NCI-H1105 (cell line): ENCODE results near the gene ADGRA1.
"Not testable (repeated sequence)": the region's sequence is repeated elsewhere in the genome, so short reads cannot be mapped to it uniquely, and the experiment has no call there.

Experiments
- DNase-seq: peaks from one replicate; lab custom pipeline; 2025; lab: John Stamatoyannopoulos, UW

Gene ADGRA1

GRCh38 chr10:133087679-133088178, at the start of gene ADGRA1:
Gene ADGRA1 (plus strand): TSS chr10:133087924. CDS start chr10:133088910, 986 bp downstream.
- DNase-seq: peak; percentile 13

DNA sequence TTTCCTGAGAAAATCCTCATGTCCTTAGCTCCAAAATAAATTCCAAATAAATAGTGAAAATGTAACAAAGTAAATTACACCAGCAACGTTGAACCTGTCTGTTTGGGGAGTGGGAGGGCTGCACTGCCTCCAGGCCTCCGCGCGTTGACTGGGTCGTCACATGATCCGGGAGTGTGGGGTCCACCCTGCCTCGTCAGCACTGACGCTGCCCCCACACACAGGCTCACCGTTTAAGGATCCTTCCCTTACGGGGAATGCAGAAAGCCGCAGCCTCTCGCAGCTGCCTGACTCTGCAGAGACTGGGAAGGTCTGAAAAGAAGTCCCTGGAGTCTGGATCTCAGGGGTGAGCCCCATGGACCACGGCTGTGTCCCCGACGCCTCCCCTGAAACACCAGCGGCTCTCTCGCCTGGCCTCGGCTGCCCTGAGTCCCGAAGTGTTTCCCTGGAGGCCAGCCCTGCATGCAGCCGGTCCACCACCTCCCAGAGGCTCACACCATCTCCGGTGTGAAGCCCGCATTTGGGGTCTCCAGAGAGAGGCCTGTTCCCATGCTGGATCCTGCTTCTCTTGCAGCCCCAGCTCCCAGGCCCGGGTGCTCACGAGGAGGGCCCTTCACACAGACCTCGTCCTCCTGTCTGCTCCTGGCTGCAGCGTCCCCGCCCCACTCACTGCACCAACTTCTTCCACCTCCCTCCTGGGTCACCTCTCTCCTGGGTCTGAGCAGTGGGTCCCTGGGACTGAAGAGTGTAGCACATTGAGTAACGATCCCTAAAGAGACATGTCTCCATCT, 49.5 kb upstream of the ADGRA1 start:
- no peak for DNase-seq

DNA sequence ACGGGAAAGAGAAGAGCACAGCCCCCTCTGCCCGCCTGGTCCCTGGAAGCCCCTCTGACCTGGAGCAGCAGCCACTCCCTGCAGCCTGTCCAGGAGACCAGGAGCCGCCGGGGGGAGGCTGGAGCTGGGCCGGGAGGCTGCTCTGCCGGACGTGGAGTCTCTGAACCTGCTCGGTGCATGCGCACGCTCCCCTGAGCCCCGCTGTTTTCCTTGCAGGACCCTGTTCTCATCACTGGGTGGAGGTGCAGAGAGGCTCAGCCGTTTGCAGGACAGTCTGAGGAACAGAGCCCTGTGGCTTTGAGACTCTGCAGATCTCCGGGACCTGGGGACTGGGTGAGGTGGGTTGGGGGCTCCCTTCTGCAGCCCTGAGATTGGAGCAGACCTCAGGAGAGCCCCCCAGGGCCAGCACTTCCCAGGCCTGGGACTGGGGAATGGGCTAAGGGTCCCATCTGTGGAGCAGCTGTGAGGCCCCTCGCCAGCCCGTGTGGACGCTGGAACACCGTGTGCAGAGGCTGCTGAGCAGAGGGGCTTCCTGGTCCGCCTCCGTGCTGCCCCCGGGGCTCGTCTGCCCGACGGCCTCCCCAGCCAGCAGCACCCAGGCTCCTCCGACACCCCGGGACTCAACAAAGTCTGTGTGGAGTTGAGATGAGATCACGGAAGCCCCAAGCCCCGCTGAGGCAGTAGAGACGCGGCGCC, 48.5 kb upstream of the ADGRA1 start:
- no peak for DNase-seq

DNA sequence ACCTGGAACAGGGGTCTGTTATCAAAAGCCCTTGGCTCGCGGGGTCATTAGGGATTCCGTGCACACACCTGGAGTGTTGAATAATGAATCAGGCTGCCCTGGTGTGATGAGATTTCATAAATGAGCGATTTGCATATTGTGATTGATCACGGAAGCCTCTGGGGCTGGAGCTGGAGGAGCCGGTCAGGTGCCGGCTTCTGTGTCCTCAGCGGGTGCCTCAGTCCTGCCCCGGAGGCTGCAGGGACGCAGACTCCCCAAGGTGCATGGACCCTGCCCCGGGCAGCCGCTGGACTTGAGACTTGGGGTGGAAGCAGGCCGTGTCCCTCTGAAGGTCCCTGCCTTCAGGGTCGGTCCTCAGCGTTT, 47.9 kb upstream of the ADGRA1 start:
- no peak for DNase-seq

- no peak for DNase-seq
Measured at GRCh38 chr10:133040198-133040597, 47.5 kb upstream of the ADGRA1 start.

- DNase-seq: no peak
Measured at GRCh38 chr10:133041101-133041500, 46.6 kb upstream of the ADGRA1 start.

DNA sequence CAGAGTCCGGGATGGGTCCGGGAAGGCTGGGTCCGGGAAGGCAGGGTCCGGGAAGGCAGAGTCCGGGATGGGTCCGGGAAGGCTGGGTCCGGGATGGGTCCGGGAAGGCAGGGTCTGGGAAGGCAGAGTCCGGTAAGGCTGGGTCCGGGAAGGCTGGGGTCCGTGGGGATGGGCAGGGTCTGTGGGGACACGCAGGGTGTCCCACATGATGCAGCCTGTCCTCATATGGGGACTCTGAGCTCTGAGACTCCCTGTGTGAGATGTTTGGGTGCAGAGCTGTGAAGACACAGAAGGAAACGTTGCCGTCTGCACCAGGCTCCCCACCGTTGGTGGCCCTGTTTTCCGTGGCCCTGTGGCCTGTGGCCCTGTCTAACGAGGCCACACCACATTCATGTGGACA, 45.7 kb upstream of the ADGRA1 start:
- DNase-seq: no peak

DNA sequence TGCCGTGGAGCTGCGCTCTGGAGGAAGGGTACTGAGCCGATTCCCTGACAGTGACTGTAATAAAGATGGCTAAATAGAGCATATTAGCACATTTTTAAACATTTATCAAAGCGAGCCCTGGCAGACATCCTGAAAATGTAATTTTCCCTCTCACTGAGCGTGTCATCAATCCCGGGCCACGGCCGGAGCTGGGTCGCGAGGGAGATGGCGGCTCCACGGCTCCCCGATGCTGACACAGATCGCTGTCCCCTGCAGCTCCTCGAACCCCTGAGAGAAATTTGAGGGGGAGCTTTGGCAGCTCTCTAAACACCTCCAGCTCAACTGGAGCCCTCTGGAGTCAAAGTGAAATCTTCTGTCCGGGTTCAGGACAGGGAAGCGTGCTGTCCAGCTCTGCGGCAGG, 44.9 kb upstream of the ADGRA1 start:
- no peak for DNase-seq

- no peak for DNase-seq
Measured at GRCh38 chr10:133043541-133044225, 44.0 kb upstream of the ADGRA1 start.

DNA sequence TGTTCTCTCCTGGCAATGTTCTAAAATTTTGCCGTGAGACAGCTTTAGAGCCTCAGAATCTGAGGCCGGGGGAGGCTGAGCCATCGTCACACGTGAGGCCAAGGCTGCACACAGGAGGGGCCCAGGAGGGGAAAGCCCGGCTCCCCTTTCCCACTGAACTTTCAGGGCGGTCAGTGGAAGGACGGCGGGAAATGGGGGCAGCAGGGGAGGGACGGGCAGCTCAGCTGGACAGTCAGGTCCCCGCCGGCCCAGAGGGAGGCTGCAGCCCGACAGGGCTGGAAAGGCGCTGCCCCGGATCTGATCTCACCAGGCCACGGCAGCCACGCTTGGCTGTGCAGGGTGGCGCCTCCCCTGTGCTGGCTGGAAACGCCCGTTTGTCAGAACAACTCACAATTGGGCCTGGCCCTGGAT, 43.3 kb upstream of the ADGRA1 start:
- no peak for DNase-seq

DNA sequence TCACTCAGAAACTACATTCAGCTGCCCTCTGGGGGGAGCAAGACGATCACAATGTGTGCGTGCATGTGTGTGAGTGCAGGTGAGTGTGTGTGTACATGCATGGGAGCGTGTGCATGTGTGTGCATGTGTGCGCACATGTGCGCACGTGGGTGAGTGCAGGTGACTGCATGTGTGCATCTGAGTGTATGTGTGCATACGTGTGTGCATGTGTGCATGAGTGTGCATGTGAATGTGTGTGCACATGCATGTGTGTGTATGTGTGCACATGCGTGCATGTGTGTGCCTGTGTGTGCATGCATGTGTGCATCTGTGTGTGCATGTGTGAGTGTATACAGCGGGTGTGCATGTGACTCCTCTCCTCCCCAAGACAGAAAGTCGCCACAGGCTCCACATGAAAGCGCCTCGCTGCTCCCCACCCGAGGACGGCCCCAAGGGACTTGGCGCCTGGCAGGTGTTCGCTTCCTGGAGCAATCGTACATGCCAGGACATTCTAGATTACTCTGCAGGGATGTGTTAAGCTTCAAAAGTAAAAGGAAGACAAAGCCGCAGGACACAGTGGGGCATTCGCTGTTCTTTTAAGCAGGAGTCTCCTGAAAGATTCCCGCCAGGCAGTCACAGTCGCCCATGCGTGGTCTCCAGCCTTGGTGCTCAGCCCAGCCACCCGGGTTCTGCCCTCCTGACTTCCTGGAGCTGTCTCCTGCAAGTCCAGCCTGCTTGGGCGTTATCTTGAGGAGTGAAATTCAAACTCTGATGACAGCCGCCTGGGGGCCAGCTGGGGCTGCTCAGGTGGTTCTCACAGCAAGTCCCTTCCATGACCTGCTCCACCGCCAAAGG, 42.0 kb upstream of the ADGRA1 start:
- DNase-seq: no peak

DNA sequence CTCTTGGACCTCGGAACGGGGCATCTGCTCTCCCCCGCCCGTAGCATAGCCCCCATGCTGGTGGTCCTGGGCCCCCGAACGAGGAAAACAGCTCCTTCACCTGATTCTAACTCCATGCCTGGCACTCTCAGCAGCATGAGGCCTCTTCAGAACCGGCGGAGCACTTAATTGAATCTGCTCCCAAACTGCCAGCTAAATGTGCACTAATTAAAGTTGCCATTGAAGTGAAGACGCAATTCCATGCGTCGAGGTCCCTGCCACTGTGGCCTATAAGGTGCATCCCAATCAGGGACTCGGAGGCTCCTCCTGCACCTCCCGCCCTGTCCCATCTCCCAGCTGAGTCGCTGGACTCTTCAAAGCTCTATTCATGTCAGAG, 41.3 kb upstream of the ADGRA1 start:
- DNase-seq: no peak

DNA sequence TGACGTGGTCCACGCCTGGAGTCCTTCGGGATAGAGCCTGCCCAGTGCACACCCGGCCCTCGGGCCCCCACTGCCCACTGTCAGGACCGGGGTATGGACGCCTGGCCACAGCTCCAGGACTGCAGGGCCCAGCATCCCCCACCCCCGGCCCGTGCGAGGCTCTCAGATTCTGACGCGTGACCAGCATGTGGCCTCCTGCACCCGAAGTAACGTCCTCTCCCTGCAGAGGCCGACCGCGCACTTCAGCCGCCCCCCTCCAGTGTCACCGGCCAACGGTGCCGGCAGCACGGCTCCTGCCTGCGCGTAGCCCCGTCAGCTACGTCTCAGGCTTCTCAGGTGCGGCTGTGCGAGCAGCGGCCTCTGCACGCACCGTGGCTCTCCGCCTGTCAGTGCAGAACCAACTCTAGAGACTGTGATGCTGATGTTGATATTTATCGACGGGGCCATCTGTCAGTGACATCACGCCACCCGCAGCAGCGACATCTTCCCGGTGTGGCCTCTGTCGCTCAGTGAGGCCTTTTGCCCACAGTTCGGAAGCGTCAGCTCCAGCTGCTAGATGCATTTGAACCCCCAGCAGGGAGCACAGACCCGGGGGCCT, 40.1 kb upstream of the ADGRA1 start:
- no peak for DNase-seq

GRCh38 chr10:133048266-133048665, 39.5 kb upstream of the ADGRA1 start:
- no peak for DNase-seq

DNA sequence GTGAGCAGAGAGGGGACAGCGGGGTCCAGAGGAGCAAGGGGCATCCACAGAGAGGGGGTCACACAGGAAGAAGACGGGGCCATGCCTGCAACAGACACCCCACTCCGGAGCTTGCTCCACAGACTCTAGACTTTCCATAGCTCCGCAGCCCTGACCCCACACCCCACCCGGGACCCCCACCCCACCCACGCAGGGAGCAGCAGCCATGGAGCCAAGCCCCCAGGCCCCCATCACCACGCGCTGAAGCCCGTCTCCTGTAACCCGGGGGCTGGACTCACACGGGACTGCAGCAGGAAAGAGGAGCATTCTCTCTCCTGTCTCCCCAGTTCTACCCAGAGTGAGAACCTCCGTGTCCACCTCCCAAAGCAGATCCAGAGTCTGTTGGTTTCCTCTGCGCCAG, 38.8 kb upstream of the ADGRA1 start:
- no peak for DNase-seq

- DNase-seq: no peak
Measured at GRCh38 chr10:133049639-133050038, 38.1 kb upstream of the ADGRA1 start.

GRCh38 chr10:133050371-133050770, 37.4 kb upstream of the ADGRA1 start:
- no peak for DNase-seq

DNA sequence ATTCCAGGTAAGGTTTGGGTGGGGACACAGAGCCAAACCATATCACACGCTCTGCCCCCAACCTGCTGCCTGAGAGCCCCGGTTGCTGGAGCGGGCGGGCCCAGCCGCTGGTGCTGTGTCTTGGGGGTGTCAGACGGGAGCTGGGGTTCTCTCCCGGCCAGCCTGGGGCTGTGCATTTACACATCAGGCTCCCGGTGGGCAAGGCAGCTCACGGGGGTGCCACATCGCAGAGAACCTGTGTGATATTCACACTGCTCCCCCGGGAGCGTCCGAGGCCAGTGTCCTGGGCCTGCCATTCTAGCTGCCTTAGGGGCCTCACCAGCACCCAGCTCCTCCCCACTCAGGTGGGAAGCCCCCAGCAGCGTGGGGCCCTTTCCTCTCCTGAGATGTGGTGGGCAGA, 35.6 kb upstream of the ADGRA1 start:
- no peak for DNase-seq

DNA sequence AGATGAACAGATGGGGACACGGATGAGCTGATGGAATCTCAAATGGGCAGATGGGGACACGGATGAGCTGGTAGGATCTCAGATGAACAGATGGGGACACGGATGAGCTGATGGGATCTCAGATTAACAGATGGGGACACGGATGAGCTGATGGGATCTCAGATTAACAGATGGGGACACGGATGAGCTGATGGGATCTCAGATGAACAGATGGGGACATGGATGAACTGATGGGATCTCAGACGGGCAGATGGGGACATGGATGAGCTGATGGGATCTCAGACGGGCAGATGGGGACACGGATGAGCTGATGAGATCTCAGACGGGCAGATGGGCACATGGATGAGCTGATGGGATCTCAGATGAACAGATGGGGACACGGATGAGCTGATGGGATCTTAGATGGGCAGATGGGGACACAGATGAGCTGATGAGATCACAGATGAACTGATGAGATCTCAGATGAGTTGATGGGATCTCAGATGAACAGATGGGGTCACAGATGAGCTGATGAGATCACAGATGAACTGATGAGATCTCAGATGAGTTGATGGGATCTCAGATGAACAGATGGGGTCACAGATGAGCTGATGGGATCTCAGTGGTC, 34.1 kb upstream of the ADGRA1 start:
- not testable (repeated sequence) for DNase-seq

- DNase-seq: no peak
Measured at GRCh38 chr10:133055470-133055869, 32.3 kb upstream of the ADGRA1 start.

GRCh38 chr10:133056001-133056400, 31.7 kb upstream of the ADGRA1 start:
- DNase-seq: no peak
